ENCODE results near the gene PARD3. TPM values are rescaled to one million over a fixed set of nuclear protein-coding genes. Genes with fewer than 3 reads are reported as not detected.

The PARD3 gene
- total and polyA plus RNA-seq, 10 of the 15 experiments (the other 5 are each of a cell fraction or from before 2014, with no cell fraction given): 2.6 to 43.1 (median 13.9) TPM

DNA sequence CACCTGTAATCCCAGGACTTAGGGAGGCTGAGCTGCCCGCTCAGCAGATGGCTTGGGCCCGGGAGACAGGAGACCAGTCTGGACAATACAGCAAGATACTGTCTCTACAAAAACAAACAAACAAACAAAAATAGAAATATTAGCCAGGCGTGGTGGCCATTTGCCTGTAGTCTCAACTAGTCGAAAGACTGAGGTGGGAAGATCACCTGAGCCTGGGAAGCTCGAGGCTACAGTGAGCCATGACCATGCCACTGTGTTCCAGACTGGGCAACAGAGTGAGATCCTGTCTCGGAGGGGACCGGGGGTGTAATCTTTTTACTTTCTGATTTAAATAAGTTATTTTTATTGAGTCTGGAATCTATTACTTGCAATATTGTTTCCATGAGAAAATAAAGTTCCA lies 274.6 kb downstream of the PARD3 start (continued):
- TF ChIP-seq, protein P1, sequence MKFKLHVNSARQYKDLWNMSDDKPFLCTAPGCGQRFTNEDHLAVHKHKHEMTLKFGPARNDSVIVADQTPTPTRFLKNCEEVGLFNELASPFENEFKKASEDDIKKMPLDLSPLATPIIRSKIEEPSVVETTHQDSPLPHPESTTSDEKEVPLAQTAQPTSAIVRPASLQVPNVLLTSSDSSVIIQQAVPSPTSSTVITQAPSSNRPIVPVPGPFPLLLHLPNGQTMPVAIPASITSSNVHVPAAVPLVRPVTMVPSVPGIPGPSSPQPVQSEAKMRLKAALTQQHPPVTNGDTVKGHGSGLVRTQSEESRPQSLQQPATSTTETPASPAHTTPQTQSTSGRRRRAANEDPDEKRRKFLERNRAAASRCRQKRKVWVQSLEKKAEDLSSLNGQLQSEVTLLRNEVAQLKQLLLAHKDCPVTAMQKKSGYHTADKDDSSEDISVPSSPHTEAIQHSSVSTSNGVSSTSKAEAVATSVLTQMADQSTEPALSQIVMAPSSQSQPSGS (IDR thresholded peaks at IDR 0.05; ENCODE audit: low read length): no peak
- TF ChIP-seq ESRRA (IDR thresholded peaks at IDR 0.05; ENCODE audit: low read length) (no peak), BACH1 (IDR thresholded peaks at IDR 0.05; ENCODE audit: borderline replicate concordance) (no peak), RFX5 (IDR thresholded peaks at IDR 0.05; ENCODE audit: low read depth, low read length) (no peak), FOXK2 (IDR thresholded peaks at IDR 0.05) (no peak), EP300 (IDR thresholded peaks at IDR 0.05; ENCODE audit: borderline replicate concordance in 1 of 2, control insufficient read depth in 1 of 2, low read depth in 2 of 2, low read length in 2 of 2) (no peak), POLR2AphosphoS5 (IDR thresholded peaks at IDR 0.05; ENCODE audit: low read length) (no peak), CBX5 (IDR thresholded peaks at IDR 0.05; ENCODE audit: low read depth) (no peak), PAX5 (IDR thresholded peaks at IDR 0.05; ENCODE audit: borderline replicate concordance, low read depth, low read length) (no peak), CBFB (IDR thresholded peaks at IDR 0.05; ENCODE audit: low read depth) (no peak)
- TF ChIP-seq, protein P2, sequence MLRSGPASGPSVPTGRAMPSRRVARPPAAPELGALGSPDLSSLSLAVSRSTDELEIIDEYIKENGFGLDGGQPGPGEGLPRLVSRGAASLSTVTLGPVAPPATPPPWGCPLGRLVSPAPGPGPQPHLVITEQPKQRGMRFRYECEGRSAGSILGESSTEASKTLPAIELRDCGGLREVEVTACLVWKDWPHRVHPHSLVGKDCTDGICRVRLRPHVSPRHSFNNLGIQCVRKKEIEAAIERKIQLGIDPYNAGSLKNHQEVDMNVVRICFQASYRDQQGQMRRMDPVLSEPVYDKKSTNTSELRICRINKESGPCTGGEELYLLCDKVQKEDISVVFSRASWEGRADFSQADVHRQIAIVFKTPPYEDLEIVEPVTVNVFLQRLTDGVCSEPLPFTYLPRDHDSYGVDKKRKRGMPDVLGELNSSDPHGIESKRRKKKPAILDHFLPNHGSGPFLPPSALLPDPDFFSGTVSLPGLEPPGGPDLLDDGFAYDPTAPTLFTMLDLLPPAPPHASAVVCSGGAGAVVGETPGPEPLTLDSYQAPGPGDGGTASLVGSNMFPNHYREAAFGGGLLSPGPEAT (IDR thresholded peaks at IDR 0.05; ENCODE audit: low read depth): no peak
- TF ChIP-seq, protein P3, sequence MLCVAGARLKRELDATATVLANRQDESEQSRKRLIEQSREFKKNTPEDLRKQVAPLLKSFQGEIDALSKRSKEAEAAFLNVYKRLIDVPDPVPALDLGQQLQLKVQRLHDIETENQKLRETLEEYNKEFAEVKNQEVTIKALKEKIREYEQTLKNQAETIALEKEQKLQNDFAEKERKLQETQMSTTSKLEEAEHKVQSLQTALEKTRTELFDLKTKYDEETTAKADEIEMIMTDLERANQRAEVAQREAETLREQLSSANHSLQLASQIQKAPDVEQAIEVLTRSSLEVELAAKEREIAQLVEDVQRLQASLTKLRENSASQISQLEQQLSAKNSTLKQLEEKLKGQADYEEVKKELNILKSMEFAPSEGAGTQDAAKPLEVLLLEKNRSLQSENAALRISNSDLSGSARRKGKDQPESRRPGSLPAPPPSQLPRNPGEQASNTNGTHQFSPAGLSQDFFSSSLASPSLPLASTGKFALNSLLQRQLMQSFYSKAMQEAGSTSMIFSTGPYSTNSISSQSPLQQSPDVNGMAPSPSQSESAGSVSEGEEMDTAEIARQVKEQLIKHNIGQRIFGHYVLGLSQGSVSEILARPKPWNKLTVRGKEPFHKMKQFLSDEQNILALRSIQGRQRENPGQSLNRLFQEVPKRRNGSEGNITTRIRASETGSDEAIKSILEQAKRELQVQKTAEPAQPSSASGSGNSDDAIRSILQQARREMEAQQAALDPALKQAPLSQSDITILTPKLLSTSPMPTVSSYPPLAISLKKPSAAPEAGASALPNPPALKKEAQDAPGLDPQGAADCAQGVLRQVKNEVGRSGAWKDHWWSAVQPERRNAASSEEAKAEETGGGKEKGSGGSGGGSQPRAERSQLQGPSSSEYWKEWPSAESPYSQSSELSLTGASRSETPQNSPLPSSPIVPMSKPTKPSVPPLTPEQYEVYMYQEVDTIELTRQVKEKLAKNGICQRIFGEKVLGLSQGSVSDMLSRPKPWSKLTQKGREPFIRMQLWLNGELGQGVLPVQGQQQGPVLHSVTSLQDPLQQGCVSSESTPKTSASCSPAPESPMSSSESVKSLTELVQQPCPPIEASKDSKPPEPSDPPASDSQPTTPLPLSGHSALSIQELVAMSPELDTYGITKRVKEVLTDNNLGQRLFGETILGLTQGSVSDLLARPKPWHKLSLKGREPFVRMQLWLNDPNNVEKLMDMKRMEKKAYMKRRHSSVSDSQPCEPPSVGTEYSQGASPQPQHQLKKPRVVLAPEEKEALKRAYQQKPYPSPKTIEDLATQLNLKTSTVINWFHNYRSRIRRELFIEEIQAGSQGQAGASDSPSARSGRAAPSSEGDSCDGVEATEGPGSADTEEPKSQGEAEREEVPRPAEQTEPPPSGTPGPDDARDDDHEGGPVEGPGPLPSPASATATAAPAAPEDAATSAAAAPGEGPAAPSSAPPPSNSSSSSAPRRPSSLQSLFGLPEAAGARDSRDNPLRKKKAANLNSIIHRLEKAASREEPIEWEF (IDR thresholded peaks at IDR 0.05; ENCODE audit: insufficient replicate concordance, low read depth, low read length): no peak
- TF ChIP-seq, protein P4, sequence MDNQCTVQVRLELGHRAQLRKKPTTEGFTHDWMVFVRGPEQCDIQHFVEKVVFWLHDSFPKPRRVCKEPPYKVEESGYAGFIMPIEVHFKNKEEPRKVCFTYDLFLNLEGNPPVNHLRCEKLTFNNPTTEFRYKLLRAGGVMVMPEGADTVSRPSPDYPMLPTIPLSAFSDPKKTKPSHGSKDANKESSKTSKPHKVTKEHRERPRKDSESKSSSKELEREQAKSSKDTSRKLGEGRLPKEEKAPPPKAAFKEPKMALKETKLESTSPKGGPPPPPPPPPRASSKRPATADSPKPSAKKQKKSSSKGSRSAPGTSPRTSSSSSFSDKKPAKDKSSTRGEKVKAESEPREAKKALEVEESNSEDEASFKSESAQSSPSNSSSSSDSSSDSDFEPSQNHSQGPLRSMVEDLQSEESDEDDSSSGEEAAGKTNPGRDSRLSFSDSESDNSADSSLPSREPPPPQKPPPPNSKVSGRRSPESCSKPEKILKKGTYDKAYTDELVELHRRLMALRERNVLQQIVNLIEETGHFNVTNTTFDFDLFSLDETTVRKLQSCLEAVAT (IDR thresholded peaks at IDR 0.05): no peak

All from GM12878 (cell line).